ENCODE data around the gene MVB12B.

DNA sequence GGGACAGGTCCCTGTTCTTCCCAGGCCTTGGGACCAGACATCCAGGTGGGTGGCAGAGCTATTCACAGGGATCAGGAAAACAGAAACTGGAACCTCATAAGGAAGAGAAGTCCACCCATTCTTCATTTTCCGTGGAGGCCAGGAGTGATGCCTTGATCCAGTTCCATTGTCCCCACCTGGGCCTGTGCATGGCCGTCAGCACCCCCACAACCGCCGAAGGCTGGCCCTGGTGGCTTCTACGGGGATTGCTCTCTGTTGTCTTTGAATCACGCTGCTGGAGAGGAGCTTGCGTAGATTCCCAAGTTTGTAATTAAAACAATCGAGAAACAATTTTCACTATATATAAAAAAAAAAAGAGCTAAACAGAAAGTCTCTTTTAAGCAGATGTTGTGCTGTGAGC lies 134.4 kb downstream of the MVB12B start:
- TF ChIP-seq CTCF (IDR thresholded peaks at IDR 0.05) = no peak
- no peak for TF ChIP-seq ZFX (IDR thresholded peaks at IDR 0.05; ENCODE audit: borderline replicate concordance)

Measured in 22Rv1 (cell line).